Activated CD8-positive, alpha-beta memory T cell treated with anti-CD3 and anti-CD28 coated beads for 24 hours (primary cell): ENCODE measurements around the gene CSHL1.
"Not testable (repeated sequence)": the region's sequence is repeated elsewhere in the genome, so short reads cannot be mapped to it uniquely, and the experiment has no call there.

Source experiments
- DNase-seq: peaks from one replicate; pipeline ENCODE4 v3.0.0-alpha.2; 2020

The CSHL1 gene

GRCh38 chr17:63881935-63882601 lies 29.0 kb downstream of the CSHL1 start, which contains the start of gene GH2:
Gene GH2 (minus strand): TSS chr17:63881944. CDS start chr17:63881801, 143 bp downstream.
- peak; percentile 77 for DNase-seq

DNA sequence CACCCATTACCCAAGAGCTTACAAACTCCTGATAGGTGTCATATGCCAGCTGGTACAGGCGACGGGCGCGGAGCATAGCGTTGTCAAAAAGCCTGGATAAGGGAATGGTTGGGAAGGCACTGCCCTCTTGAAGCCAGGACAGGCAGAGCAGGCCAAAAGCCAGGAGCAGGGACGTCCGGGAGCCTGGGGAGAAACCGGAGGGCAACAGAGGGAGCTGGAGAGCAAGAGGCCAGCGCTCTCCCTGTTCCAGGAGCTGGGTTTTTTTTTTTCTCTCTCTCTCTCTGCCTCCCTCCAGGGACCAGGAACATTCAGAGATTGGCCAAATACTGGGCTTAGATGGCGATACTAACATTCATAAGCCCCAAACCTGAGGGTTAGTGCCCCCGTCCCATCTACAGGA lies 29.7 kb downstream of the CSHL1 start:
- DNase-seq, result not testable (repeated sequence)

DNA sequence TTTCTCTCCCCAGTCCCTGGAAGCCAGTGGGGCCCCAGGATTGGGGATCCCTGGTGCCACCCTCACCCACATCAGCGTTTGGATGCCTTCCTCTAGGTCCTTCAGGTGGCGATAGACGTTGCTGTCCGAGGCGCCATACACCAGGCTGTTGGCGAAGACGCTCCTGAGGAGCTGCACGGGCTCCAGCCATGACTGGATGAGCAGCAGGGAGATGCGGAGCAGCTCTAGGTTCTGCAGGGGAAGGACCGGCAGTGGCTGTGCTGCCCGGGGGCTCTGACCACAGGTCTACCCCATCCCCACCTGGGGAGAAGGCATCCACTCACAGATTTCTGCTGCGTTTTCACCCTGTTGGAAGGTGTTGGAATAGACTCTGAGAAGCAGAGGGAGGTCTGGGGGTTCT lies 30.4 kb downstream of the CSHL1 start:
- DNase-seq, result no peak

DNA sequence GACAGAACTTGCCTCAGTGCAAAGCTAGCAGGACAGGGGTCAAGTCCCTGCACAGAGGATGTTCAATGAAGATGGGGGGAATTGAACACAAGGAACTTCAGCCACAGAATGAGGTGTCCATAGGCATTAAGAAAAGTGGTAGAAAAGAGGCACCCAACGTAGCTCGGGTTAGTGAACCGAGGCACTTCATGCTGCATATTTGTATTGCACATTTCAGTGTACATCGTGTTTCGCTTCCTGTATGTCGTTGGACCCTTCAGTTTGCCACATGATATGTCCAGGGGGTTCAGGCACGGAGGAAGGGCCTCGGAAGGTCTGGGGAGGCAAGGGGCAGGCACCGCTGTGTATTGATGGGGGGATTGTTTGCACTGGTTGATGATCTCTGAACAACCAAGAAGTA lies 32.6 kb downstream of the CSHL1 start:
- not testable (repeated sequence) for DNase-seq

- DNase-seq, result not testable (repeated sequence)
These were observed 36.4 kb downstream of the CSHL1 start for GRCh38 chr17:63874693-63875092.

DNA sequence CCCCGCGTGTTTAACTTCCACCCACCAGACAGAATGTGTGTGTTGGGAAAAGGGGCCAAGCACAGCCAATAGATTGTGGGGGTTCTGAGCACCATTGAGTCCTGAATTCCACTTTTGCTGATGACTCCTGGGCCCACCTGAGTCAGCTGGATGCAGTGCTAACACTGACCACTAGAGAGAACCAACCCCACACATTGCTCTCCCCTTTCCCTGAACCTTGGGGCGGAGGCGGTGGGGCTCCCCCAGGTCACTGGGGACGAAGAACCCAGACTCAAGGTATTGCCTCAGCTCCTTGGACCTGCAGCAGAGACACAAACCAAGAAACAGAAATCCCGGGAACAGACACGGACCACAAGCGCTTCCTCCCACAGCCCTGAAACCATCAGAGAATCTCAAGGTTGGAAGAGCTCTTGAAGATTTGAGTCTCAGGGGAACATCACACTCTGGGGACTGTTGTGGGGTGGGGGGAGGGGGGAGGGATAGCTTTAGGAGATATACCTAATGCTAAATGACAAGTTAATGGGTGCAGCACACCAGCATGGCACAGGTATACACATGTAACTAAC lies 36.9 kb downstream of the CSHL1 start:
- DNase-seq, result not testable (repeated sequence)

GRCh38 chr17:63873577-63873976 lies 37.5 kb downstream of the CSHL1 start, which contains the start of gene CSH2:
Gene CSH2 (minus strand): TSS chr17:63873677. CDS start chr17:63873614, 63 bp downstream.
- DNase-seq, result not testable (repeated sequence)

- DNase-seq, result not testable (repeated sequence)
These were observed 39.3 kb downstream of the CSHL1 start for GRCh38 chr17:63871646-63872365.

GRCh38 chr17:63870292-63870665 lies 40.8 kb downstream of the CSHL1 start:
- not testable (repeated sequence) for DNase-seq

- DNase-seq, result not testable (repeated sequence)
These were observed 41.4 kb downstream of the CSHL1 start for GRCh38 chr17:63869491-63870291.

GRCh38 chr17:63866625-63867024 lies 44.4 kb downstream of the CSHL1 start:
- DNase-seq, result not testable (repeated sequence)
